ENCODE results near the gene TTC23.

DNA sequence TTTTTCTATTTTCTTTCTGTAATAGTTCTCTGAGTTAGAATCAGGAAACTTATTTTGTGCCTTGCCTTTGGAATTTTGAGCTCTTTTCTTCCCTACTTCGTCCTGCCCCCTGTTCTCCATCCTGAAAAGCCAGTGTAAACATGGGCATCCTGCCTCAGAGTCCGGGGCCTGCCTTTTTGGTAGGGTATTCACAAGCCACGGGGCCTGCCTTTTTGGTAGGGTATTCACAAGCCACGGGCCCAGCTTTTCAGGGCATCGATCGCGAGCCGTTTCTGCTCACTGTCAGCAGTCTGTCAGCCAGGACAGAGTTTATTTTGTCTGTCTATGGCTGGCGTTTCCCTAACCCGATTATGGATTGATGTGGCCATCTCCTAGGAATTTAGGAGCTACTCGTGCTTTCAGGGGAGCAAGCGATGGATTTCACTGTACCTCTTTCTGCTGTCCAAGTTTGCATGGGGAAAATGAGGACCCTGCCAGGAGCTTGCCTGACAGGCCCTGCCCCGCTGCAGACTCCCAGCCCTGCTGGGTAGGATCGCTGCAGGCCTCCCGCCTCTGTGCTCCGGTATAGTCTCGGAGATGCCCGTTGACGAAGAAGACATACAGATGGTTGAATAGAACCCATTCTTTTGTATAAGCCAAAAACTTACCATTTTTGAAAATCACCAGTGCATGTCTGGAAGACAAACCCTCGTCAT, 131.7 kb downstream of the TTC23 start:
- TF ChIP-seq, protein P1, sequence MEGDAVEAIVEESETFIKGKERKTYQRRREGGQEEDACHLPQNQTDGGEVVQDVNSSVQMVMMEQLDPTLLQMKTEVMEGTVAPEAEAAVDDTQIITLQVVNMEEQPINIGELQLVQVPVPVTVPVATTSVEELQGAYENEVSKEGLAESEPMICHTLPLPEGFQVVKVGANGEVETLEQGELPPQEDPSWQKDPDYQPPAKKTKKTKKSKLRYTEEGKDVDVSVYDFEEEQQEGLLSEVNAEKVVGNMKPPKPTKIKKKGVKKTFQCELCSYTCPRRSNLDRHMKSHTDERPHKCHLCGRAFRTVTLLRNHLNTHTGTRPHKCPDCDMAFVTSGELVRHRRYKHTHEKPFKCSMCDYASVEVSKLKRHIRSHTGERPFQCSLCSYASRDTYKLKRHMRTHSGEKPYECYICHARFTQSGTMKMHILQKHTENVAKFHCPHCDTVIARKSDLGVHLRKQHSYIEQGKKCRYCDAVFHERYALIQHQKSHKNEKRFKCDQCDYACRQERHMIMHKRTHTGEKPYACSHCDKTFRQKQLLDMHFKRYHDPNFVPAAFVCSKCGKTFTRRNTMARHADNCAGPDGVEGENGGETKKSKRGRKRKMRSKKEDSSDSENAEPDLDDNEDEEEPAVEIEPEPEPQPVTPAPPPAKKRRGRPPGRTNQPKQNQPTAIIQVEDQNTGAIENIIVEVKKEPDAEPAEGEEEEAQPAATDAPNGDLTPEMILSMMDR (IDR thresholded peaks at IDR 0.05): no peak
- no peak for TF ChIP-seq POLR2A (IDR thresholded peaks at IDR 0.05; ENCODE audit: low read depth)
- TF ChIP-seq EP300 (IDR thresholded peaks at IDR 0.05): no peak
